ENCODE measurements around the gene PLBD2. TPM values are rescaled to one million over a fixed set of nuclear protein-coding genes. Genes with fewer than 3 reads are reported as not detected.

Gene PLBD2
- total RNA-seq, 1 experiment from 2014 or later: 18.8 TPM

DNA sequence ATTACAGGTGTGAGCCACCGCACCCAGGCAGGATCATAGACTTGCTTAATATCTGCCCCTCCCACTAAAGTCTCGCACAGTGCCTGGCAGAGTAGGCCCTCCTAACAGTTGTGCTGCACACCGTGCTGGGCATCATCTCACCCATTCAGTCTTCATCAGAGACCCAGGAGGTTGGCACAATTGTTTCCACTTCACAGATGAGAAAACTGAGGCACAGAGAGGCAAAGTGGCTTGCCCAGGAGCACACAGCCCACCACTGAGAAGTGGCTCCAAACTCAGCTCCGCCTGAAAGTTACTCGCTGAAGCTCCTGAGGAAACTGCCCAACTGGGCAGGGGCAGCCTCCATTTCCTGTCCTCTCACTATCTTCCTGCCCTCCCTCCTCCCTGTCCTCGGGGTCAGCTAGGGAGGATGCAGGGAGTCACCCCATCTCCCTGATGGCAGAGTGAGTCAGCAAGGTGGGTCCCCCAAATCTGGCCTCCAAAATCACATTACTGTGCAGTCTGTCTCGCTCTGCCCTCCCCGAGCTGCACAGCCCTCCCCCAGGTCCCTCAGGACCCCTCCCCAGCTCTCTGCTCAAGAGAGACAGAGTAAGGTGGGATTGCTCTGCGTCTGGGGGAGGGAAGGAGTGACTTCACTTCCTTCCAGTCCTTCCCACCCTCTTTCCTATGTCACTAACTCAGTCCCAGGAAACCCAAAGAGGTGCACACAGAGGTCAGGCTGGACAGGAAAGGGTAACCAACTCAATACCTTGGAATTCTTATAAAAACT lies 29.2 kb upstream of the PLBD2 start:
- no peak overlapping the region for H3K4me2 ChIP-seq (ENCODE audit: low read length)
- H3K4me3 ChIP-seq (ENCODE audit: low read length): no peak overlapping the region
- H2AFZ ChIP-seq (ENCODE audit: low read length): no peak overlapping the region
- peaks cover 14% of the 10 kb centered on the region for H3K79me2 ChIP-seq (ENCODE audit: low read length)
- H3K9me3 ChIP-seq (ENCODE audit: low read length): no peaks in the 10 kb centered on the region
- CTCF ChIA-PET: no interaction called here
- intact Hi-C loops (cut with micrococcal nuclease): no loop called here
- BruUV-seq (replicated peaks): no TSS peak
- H3K9me2 ChIP-seq (replicated peaks; ENCODE audit: low read length): no peaks in the 10 kb centered on the region
- H3K9ac ChIP-seq (ENCODE audit: low read length): no peak overlapping the region
- H3K4me1 ChIP-seq (ENCODE audit: insufficient read depth, low read length): peaks cover 12% of the 10 kb centered on the region
- ATAC-seq: peak; percentile 8; the same call in 1 of the 2 replicates
- DNase-seq: peak; percentile 32
- no peaks in the 10 kb centered on the region for H4K20me1 ChIP-seq (ENCODE audit: low read length)
- H3K27ac ChIP-seq (ENCODE audit: low read length): no peak overlapping the region
- TF ChIP-seq EZH2phosphoT487 (IDR thresholded peaks at IDR 0.05; ENCODE audit: borderline replicate concordance, low read length): no peak
- TF ChIP-seq, protein P1, sequence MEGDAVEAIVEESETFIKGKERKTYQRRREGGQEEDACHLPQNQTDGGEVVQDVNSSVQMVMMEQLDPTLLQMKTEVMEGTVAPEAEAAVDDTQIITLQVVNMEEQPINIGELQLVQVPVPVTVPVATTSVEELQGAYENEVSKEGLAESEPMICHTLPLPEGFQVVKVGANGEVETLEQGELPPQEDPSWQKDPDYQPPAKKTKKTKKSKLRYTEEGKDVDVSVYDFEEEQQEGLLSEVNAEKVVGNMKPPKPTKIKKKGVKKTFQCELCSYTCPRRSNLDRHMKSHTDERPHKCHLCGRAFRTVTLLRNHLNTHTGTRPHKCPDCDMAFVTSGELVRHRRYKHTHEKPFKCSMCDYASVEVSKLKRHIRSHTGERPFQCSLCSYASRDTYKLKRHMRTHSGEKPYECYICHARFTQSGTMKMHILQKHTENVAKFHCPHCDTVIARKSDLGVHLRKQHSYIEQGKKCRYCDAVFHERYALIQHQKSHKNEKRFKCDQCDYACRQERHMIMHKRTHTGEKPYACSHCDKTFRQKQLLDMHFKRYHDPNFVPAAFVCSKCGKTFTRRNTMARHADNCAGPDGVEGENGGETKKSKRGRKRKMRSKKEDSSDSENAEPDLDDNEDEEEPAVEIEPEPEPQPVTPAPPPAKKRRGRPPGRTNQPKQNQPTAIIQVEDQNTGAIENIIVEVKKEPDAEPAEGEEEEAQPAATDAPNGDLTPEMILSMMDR (conservative IDR thresholded peaks at IDR 0.05; ENCODE audit: low read depth, low read length): no peak
- no peak for TF ChIP-seq EZH2 (IDR thresholded peaks at IDR 0.05; ENCODE audit: low read length, unreplicated experiment)
- POLR2A ChIA-PET (ENCODE audit: unreplicated experiment): no interaction called here
- no peaks in the 10 kb centered on the region for H3K27me3 ChIP-seq (ENCODE audit: low read length)
- no peaks in the 10 kb centered on the region for H3F3A ChIP-seq (ENCODE audit: low read length, unreplicated experiment)
- peaks cover 12% of the 10 kb centered on the region; the same call in 1 of the 2 replicates for H3K36me3 ChIP-seq (ENCODE audit: low read depth, low read length)

DNA sequence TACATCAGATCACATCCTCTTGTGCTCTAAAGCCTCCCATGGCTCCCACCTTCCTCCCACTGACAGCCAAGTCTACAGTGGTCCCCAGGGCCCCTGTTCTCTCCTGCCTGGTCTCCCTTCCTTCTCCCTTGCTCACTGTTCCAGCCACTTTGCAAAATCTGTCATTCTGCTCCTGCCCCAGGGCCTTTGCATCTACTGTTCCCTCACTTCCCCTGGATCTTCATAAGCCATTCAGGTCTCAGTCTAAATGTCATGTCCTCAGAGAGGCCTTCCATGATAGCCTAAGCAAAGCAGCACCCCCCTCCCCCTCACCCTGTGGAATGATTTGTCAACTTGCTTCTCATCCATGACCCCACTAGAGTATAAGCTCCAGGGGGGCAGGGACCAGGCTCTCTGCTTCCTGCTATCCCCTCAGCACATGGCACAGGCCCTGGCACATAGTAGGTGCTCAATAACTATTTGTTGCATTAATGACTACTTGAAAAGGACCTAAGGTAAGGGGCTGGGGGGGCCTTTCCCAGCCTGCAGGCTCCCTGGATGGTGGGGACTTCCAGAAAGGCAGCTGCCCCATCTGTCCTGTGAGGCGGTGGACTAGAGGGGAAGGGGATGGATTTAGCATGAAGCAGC lies 28.5 kb upstream of the PLBD2 start:
- H3K9ac ChIP-seq (ENCODE audit: low read length): no peak overlapping the region
- H3K4me1 ChIP-seq (ENCODE audit: insufficient read depth, low read length): peaks cover 15% of the 10 kb centered on the region
- ChIA-PET CTCF (no interaction called here), POLR2A (ENCODE audit: unreplicated experiment) (no interaction called here)
- TF ChIP-seq EZH2 (IDR thresholded peaks at IDR 0.05; ENCODE audit: low read length, unreplicated experiment) (no peak), EZH2phosphoT487 (IDR thresholded peaks at IDR 0.05; ENCODE audit: borderline replicate concordance, low read length) (no peak)
- TF ChIP-seq, protein P1 (conservative IDR thresholded peaks at IDR 0.05; ENCODE audit: low read depth, low read length): no peak
- no peak overlapping the region for H2AFZ ChIP-seq (ENCODE audit: low read length)
- no peaks in the 10 kb centered on the region for H3K9me3 ChIP-seq (ENCODE audit: low read length)
- BruUV-seq (replicated peaks): no TSS peak
- no peak overlapping the region for H3K4me3 ChIP-seq (ENCODE audit: low read length)
- intact Hi-C loops (cut with micrococcal nuclease): no loop called here
- no peaks in the 10 kb centered on the region for H3F3A ChIP-seq (ENCODE audit: low read length, unreplicated experiment)
- no peak for ATAC-seq
- peaks cover 12% of the 10 kb centered on the region; the same call in 1 of the 2 replicates for H3K36me3 ChIP-seq (ENCODE audit: low read depth, low read length)
- H3K9me2 ChIP-seq (replicated peaks; ENCODE audit: low read length): no peaks in the 10 kb centered on the region
- H3K4me2 ChIP-seq (ENCODE audit: low read length): no peak overlapping the region
- H4K20me1 ChIP-seq (ENCODE audit: low read length): no peaks in the 10 kb centered on the region
- no peaks in the 10 kb centered on the region for H3K27me3 ChIP-seq (ENCODE audit: low read length)
- peaks cover 19% of the 10 kb centered on the region for H3K79me2 ChIP-seq (ENCODE audit: low read length)
- H3K27ac ChIP-seq (ENCODE audit: low read length): no peak overlapping the region
- DNase-seq: no peak

DNA sequence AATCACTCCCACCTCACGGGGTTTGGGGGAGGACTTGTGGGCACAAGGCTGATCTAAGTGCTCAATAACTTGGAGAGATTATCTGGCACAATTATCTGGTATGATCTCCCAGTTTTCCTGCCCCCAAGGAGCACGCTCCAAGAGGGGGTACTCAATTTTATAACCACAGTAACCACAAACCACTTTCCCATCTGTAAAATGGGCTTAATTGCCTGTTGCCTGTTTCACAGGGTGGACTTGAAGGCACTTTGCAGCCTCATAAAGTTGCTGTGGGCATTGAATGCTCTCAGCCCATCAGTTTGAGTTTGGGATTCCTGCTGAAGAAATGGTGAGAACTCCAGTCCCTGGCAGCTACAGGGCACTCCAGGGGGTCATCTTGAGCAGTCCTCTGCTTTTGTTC lies 27.9 kb upstream of the PLBD2 start:
- Histone ChIP-seq H2AFZ (ENCODE audit: low read length) (no peak overlapping the region), H3K27me3 (ENCODE audit: low read length) (no peaks in the 10 kb centered on the region), H3K36me3 (ENCODE audit: low read depth, low read length) (peaks cover 12% of the 10 kb centered on the region; the same call in 1 of the 2 replicates), H3K4me2 (ENCODE audit: low read length) (no peak overlapping the region), H3K27ac (ENCODE audit: low read length) (no peak overlapping the region), H3K9ac (ENCODE audit: low read length) (no peak overlapping the region), H3K4me3 (ENCODE audit: low read length) (no peak overlapping the region), H3K9me2 (replicated peaks; ENCODE audit: low read length) (no peaks in the 10 kb centered on the region), H3K9me3 (ENCODE audit: low read length) (no peaks in the 10 kb centered on the region), H4K20me1 (ENCODE audit: low read length) (no peaks in the 10 kb centered on the region), H3K4me1 (ENCODE audit: insufficient read depth, low read length) (peaks cover 15% of the 10 kb centered on the region), H3F3A (ENCODE audit: low read length, unreplicated experiment) (no peaks in the 10 kb centered on the region), H3K79me2 (ENCODE audit: low read length) (peaks cover 19% of the 10 kb centered on the region)
- no peak for DNase-seq
- no TSS peak for BruUV-seq (replicated peaks)
- ChIA-PET CTCF (no interaction called here), POLR2A (ENCODE audit: unreplicated experiment) (no interaction called here)
- intact Hi-C loops (cut with micrococcal nuclease): no loop called here
- TF ChIP-seq, protein P1 (conservative IDR thresholded peaks at IDR 0.05; ENCODE audit: low read depth, low read length): no peak
- no peak for TF ChIP-seq EZH2 (IDR thresholded peaks at IDR 0.05; ENCODE audit: low read length, unreplicated experiment)
- no peak for TF ChIP-seq EZH2phosphoT487 (IDR thresholded peaks at IDR 0.05; ENCODE audit: borderline replicate concordance, low read length)
- ATAC-seq: no peak
